A673 (cell line): ENCODE measurements around the gene JAG1. TPM values are rescaled to one million over a fixed set of nuclear protein-coding genes. Genes with fewer than 3 reads are reported as not detected.

Source experiments
- BruUV-seq: library from RNA; stranded (reverse); fragments of 400-500 nt; replicated peaks from 2 replicates; lab custom pipeline; 2021; lab: Mats Ljungman, UMichigan
- CTCF ChIA-PET: fragments of 300-600 bp; sonication (Branson Sonifier 250); formaldehyde crosslinking; loops from one replicate; lab custom pipeline; 2022; ENCODE audit warnings: antibody characterized with exemption; lab: Charles Lee
- POLR2A ChIA-PET: fragments of 300-600 bp; sonication (Branson Sonifier 250); formaldehyde crosslinking; loops from one replicate; lab custom pipeline; 2022; ENCODE audit warnings: antibody characterized with exemption; ENCODE audit not compliant: low non-redundant PET; lab: Charles Lee
- DNase-seq: peaks from one replicate; pipeline ENCODE4 v3.0.0-alpha.2; 2015; ENCODE audit warnings: low spot score
- H3K27ac ChIP-seq: fragments of 200-600 bp; sonication (generic); 2 replicates; pipeline ENCODE4 v1.5.1; 2016; ENCODE audit warnings: mixed run types, low read depth, mild to moderate bottlenecking, mixed read lengths, antibody characterized with exemption, low read length; ENCODE audit not compliant: poor library complexity, severe bottlenecking
- H3K27me3 ChIP-seq: fragments of 200-600 bp; sonication (generic); replicated peaks from 2 replicates; pipeline ENCODE4 v1.6.1; 2017; ENCODE audit warnings: mixed run types, low read depth, mild to moderate bottlenecking, mixed read lengths, antibody characterized with exemption, low read length; ENCODE audit not compliant: insufficient read depth, poor library complexity
- H3K36me3 ChIP-seq: fragments of 200-600 bp; sonication (generic); 2 replicates; pipeline ENCODE4 v1.6.1; 2016; ENCODE audit warnings: mixed run types, mild to moderate bottlenecking, mixed read lengths, antibody characterized with exemption, low read length; ENCODE audit not compliant: insufficient read depth, poor library complexity, severe bottlenecking
- H3K4me1 ChIP-seq: fragments of 200-600 bp; sonication (generic); 2 replicates; pipeline ENCODE4 v1.6.1; 2017; ENCODE audit warnings: mixed run types, mild to moderate bottlenecking, mixed read lengths, antibody characterized with exemption, low read length; ENCODE audit not compliant: insufficient read depth, poor library complexity, severe bottlenecking
- H3K4me3 ChIP-seq: fragments of 200-600 bp; sonication (generic); 2 replicates; pipeline ENCODE4 v1.5.1; 2016; ENCODE audit warnings: low read depth, mixed run types, mild to moderate bottlenecking, mixed read lengths, low read length; ENCODE audit not compliant: poor library complexity, severe bottlenecking
- H3K9me3 ChIP-seq: fragments of 200-600 bp; sonication (generic); 2 replicates; pipeline ENCODE4 v1.6.1; 2016; ENCODE audit warnings: mixed run types, low read depth, mild to moderate bottlenecking, mixed read lengths, antibody characterized with exemption, low read length; ENCODE audit not compliant: poor library complexity, severe bottlenecking
- CTCF ChIP-seq: fragments of 300-800, 200-600 bp; sonication (generic); conservative IDR thresholded peaks from 2 replicates; pipeline ENCODE4 v1.5.1; 2017; ENCODE audit warnings: low read depth, mild to moderate bottlenecking, antibody characterized with exemption, low read length, moderate library complexity, mixed read lengths
- EZH2 ChIP-seq: fragments of 200-600 bp; sonication (generic); IDR thresholded peaks from 2 replicates; pipeline ENCODE4 v1.6.1; 2017; ENCODE audit warnings: borderline replicate concordance, low read depth, mild to moderate bottlenecking, mixed read lengths, antibody characterized with exemption, low read length; ENCODE audit not compliant: poor library complexity, severe bottlenecking
- intact Hi-C: fragments of 100-400 bp; cut with micrococcal nuclease; formaldehyde crosslinking; loops from one replicate; pipeline ENCODE4 v1.10.0; 2022; ENCODE audit not compliant: unreplicated experiment
- total RNA-seq: library from RNA; stranded (reverse); gene quantifications from 2 replicates; pipeline ENCODE4 v1.2.3, GENCODE V29; 2021

JAG1 gene
- total RNA-seq, 1 experiment from 2014 or later: 57.5 TPM

- ChIA-PET POLR2A (no interaction called here), CTCF (interaction anchor here (0.6 kb wide), 1 partner anchor 34 kb away, joined by 4 read pairs; no protein-coding TSS in a partner anchor)
- Histone ChIP-seq H3K27me3 (no peaks in the 10 kb centered on the region), H3K36me3 (peaks cover 41% of the 10 kb centered on the region), H3K4me3 (no peak overlapping the region), H3K27ac (no peak overlapping the region), H3K9me3 (no peaks in the 10 kb centered on the region), H3K4me1 (peaks cover 37% of the 10 kb centered on the region)
- DNase-seq: peak; percentile 64
- TF ChIP-seq CTCF (no peak), EZH2 (no peak)
- intact Hi-C loops: no loop called here
- BruUV-seq: no TSS peak
These were observed 36.2 kb downstream of the JAG1 start for GRCh38 chr20:10637563-10637962.

- H3K4me3 ChIP-seq: no peak overlapping the region
- TF ChIP-seq CTCF (no peak), EZH2 (no peak)
- BruUV-seq: no TSS peak
- no peak overlapping the region for H3K27ac ChIP-seq
- ChIA-PET CTCF (no interaction called here), POLR2A (no interaction called here)
- peaks cover 37% of the 10 kb centered on the region for H3K4me1 ChIP-seq
- H3K9me3 ChIP-seq: no peaks in the 10 kb centered on the region
- intact Hi-C loops: no loop called here
- DNase-seq: no peak
- H3K27me3 ChIP-seq: no peaks in the 10 kb centered on the region
- peaks cover 37% of the 10 kb centered on the region for H3K36me3 ChIP-seq
These were observed 36.7 kb downstream of the JAG1 start for GRCh38 chr20:10637031-10637559.

GRCh38 chr20:10636326-10636818 is 37.4 kb downstream of the JAG1 start:
- Histone ChIP-seq H3K36me3 (peaks cover 29% of the 10 kb centered on the region), H3K9me3 (no peaks in the 10 kb centered on the region), H3K27me3 (no peaks in the 10 kb centered on the region), H3K4me3 (no peak overlapping the region), H3K4me1 (peaks cover 37% of the 10 kb centered on the region), H3K27ac (no peak overlapping the region)
- TF ChIP-seq CTCF (no peak), EZH2 (no peak)
- no TSS peak for BruUV-seq
- intact Hi-C loops: no loop called here
- DNase-seq: no peak
- ChIA-PET POLR2A (no interaction called here), CTCF (no interaction called here)
